ENCODE measurements around the gene MTRFR.
"Not testable (repeated sequence)": the region's sequence is repeated elsewhere in the genome, so short reads cannot be mapped to it uniquely, and the experiment has no call there.

MTRFR gene

DNA sequence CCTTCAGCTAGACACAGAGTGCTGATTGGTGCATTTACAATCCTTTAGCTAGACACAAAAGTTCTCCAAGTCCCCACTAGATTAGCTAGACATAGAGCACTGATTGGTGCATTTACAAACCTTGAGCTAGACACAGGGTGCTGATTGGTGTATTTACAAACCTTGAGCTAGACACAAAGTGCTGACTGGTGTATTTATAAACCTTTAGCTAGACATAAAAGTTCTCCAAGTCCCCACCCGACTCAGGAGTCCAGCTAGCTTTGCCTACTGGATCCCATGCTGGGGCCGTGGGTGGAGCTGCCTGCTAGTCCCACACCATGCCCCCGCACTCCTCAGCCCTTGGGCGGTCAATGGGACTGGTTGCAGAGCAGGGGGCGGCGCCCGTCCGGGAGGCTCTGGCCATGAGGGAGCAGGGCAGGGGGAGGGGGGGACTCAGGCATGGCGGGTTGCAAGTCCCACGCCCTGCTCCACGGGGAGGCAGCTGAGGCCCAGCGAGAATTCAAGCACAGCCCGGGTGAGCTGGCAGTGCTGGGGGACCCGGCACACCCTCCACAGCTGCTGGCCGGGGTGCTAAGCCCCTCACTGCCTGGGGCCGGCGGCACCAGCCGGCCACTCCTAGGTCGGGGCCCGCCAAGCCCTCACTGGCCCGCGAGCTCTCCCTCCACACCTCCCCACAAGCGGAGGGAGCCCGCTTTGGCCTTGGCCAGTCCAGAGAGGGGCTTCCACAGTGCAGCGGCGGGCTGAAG is 15.9 kb downstream of the MTRFR start:
- DNase-seq (ENCODE audit: low spot score), result not testable (repeated sequence)

GRCh38 chr12:123250471-123251383 is 17.5 kb downstream of the MTRFR start:
- DNase-seq (ENCODE audit: low spot score), result no peak

DNA sequence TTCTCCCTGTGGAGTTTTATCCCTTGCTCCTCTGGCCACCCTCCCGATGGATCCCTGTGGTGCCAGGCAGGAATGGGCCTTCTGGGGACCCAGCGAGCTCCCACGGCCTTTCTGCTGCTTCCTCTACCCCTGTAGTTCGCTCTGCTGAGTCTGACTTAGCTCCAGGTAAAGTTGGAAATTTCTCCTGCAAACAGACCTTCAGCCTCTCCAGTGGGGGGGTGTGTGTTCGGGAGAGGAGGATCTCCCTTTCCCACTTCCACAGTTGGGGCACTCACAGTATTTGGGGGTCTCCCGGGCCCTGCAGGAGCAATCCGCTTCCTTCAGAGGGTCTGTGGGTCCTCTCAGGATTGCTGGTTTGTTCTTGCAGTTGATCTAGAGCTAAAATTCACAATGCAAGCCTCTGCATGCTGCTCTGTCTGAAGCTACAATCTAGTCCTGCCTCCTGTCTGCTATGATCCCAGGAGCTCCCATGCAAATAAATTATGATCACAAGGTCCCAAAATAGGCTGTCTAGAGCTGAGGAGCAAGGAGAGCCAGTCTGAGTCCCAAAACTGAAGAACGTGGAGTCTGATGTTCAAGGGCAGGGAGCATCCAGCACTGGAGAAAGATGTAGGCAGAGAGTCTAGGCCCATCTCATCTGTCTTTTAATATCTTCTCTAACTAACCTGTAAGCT is 18.3 kb downstream of the MTRFR start:
- no peak for DNase-seq (ENCODE audit: low spot score)

GRCh38 chr12:123252365-123252764 is 19.1 kb downstream of the MTRFR start:
- not testable (repeated sequence) for DNase-seq (ENCODE audit: low spot score)

- no peak for DNase-seq (ENCODE audit: low spot score)
These were observed 20.6 kb downstream of the MTRFR start for GRCh38 chr12:123253641-123254459.

DNA sequence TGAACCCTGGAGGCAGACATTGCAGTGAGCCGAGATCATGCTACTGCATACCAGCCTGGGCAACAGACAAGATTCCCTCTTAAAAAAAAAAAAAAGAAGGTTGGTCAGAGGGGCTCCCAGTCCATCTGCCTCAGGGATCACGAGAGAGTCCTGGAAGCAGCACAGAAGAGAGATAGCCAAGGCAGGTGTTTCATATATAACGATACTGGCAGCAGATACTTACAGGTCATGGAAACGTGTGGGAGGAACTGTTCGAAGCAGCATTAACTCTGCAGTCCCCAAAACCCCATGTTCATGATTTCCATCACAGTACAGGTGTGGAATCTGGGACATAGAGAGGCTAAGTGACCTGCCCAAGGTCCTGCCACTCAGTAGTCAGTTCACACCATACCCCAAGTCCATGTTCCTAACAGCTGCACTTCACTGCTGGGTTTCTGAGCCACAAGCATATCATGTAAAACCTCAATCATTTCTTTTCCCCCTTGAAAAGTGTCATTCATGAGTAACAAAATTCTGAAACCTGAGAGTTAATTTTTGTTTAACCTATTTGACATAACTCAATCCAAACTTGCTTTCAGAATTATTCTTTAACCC is 21.7 kb downstream of the MTRFR start:
- DNase-seq (ENCODE audit: low spot score), result no peak

DNA sequence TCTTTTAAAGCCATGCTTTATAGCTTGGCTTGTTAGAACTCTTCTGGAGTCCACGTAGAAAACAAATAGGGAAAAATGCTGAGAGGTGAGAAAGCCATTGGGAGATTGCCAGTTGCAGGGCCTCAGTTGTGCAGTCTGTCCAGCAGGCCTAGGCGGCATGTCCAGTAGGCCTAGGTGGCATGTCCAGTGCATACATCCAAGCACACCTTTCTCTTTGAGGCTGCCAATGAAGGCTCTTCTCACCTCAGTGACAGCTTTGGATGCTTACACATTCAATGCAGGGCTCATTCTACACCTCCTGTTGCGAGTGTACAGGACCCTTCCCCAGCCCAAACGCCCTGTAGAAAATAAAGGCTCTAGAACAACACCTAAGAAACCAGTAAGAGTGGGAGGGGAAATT is 25.4 kb downstream of the MTRFR start:
- DNase-seq (ENCODE audit: low spot score), result no peak

- no peak for DNase-seq (ENCODE audit: low spot score)
These were observed 26.8 kb downstream of the MTRFR start for GRCh38 chr12:123260081-123260480.

- no peak for DNase-seq (ENCODE audit: low spot score)
These were observed 28.0 kb downstream of the MTRFR start for GRCh38 chr12:123261196-123261595.

GRCh38 chr12:123263196-123263817 is 30.1 kb downstream of the MTRFR start:
- no peak for DNase-seq (ENCODE audit: low spot score)

DNA sequence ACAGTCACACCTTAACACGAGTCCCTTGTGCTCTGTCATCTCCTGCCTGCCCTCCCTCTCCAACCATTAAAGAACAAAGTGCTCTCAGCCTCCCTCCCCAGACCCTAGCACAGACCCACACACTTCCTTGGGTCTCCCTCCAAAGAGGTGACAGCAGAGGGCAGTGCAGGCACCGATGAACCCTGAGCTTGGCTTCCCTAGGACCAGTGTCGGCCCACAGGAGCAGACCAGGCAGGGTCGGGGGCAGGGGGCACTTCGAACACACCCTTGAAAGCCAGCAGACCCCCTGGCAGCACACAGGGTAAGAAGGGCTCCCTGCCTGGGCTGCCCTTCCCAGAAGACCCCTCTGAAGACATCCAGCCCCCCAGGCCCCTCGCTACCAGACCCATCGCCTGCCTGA is 31.4 kb downstream of the MTRFR start:
- peak; percentile 55 for DNase-seq (ENCODE audit: low spot score)

DNA sequence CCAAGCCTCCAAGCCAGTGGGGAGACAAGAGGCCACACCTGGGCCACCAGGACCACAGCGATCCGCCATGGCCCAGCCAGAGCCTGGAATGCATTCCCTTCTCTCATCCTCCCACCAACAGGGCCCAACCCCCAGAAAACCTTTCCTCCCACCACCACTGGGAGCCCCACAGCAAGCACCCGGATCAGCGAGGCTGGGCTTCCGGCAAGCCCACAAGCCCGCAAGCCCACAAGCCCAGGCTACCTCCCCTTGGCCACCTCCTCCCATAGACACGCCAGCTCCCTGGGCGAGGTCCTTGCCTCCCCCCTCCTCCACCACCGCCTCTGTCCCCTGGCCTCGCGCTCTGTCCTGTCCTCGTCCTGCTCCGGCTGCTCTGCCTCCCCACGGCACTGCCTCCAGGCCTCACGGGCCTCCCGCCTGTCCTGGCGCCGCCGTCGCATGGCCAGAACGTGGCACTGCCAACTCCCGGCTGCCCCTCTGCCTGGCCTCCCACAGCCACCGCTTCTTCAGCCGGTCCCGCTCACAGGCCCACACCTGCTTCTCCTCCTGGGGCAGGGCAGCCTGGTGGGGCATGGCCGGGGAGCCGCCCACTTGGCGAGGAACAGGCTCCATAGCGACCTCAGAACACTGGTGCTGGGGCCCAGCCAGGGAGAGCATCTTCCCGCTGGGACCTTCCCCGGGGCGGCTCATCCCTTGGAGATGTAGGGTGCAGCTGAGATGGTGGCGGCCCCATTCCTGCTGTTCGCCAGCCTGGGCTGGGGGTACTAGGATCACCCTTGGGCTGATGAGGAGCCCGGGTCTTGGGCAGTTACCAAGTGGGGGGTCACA is 32.8 kb downstream of the MTRFR start:
- DNase-seq (ENCODE audit: low spot score), result no peak

DNA sequence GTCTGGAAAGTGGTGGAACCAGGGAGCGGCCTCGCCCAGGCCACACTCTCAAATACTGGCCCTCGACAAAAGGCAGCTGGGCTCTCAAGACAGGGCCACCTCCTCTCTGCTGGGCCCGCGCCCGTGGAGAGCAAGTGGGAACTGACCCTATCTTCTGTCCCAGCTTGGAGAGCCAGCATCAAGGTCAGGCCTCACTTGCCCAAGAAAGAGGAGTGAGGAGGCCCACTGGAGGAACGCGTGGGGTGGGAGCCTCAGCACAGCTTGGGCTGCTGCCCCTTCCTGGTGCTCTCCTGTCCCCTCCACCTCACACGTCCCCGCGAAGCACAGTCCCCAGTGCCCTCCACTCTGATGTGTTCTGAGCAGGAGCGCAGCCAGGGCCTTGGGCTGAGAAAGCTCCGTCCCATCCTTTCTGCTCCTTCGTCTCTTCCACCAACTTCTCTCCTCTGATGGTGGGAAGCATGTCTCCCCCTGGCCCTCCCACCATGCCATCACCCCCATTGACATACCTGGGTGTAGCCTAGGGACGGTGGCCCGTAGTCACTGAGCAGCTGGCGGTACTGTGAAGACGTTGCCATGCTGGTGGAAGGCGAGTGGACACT is 33.5 kb downstream of the MTRFR start:
- DNase-seq (ENCODE audit: low spot score), result no peak

DNA sequence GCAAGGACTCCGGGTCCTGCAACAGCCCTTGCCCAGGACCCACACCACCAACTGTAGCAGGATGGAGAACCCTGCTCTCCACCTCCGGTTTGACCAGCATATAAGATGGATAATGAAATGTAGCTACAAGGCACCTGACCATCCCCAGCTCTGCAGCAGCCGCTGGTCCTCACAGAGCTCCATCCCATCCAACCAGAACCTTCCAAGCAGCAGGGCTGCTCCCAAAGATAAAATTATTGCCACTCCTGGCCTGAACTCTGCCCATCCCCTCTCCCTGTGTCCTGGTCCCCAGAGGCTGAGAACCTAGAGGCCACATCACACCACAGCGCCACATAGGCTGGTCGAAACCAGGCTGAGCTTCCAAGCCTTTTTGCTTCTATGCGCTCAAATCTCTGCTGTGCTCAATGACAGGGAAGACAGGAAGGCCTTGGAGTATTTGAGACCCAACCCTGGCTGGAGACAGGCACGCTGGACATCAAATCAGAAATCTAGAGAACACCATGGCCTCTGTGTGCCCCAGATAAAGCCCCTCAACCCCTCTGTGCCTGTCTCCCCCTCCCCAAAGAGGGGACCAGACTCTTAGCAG is 34.2 kb downstream of the MTRFR start:
- DNase-seq (ENCODE audit: low spot score), result no peak

DNA sequence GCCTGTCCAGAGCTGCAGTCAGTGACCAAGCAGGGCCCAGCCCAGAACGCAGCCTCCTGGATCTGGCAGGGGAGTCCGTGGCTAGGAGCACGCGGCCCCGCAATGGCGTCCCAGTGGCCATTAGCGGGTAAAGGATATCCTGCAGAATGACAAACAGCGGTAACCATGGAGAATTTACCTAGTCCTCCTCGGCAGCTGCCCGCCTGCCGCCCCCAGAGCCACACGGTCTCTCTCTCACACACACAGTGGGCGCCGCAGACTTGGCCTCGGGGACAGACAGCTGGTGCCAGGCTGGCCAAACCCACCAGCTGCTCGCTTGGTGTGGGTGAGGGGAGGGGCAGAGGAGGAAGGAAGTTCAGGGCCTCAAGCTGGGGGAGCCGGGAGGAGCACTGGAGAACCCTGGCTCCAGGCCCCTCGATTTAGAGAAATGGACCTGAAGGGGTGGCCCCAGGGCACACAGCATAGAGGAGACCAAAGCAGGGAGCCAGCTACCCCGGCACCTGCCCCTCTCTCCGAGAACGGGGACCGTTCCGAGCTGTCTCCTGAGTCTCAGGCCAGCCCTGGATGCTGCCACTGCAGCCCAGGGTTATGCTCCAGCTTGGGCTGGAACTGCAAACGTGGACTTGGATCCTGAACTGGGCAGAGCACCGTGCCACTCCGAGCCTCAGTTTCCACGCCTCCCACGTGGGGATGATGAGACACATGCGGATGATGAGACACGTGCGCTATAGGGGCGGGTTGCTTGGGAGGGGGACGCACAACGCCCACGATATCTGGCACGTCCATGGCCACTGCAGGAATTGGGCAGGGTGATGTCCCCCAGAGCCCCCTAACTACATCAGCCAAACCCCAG is 35.0 kb downstream of the MTRFR start:
- no peak for DNase-seq (ENCODE audit: low spot score)

DNA sequence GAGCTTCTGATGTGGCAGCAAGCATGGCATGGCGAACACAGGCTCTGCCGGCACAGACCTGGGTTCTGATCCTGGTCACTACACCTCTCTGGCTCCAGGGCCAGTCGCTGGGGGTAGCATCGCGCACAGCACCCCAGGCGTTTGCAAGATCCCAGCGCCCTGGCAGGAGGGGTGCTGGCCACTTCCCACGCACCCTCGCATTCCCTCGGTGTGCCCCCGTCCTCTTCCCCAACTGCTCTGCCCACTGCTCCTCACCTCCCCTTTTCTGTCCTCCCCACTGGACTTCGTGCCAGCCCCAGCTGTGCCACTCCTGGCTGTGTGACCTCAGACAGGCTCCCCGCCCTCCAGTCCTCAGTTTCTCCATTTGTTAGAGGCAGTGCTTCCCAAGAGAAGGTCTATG is 35.6 kb downstream of the MTRFR start:
- no peak for DNase-seq (ENCODE audit: low spot score)

DNA sequence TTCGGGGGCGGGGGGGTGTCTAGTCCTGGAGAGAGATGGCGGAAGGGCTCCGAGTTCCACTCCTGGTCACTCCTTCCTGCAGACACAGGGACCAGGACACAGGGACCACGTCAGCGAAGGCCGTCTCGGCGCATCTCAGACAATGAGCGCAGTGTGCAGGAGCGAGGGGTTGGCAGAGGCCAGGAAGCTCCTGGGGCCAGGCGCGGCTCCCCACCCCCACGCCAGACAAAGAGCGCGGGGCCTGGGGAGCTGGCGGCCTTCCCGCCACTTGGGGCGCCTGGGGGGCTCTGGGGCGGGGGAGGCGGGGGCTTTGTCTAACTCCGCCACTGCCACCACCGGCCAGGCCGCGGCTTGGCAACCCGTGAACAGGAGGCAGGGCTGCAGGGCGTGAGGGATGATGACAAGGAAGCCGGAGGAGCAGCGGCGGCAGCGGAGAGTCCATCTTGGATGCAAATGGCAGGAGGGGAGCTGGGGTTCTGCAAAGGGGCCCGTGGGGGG is 36.2 kb downstream of the MTRFR start:
- DNase-seq (ENCODE audit: low spot score), result no peak

DNA sequence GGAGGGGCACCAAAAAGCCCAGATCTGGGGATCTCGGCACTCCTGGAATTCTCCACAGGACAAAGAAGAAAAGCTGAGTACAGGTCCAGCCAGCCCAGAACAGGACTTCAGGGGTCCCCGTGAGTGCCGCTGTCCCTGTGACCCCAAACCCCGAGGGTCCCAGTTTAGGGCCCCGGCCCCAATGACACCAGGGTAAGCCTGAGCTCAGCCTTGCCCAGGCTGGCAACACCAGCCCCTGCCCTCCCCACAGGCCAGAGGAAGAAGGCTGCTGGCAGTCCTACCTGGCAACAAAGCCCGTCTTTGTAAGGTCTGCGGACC is 36.6 kb downstream of the MTRFR start:
- DNase-seq (ENCODE audit: low spot score), result no peak

Measured in HuH-7.5 (cell line).